ENCODE results near the gene SLC13A2. TPM values are rescaled to one million over a fixed set of nuclear protein-coding genes. Genes with fewer than 3 reads are reported as not detected.

Gene SLC13A2
- total RNA-seq, 1 experiment from 2014 or later: not detected

- Histone ChIP-seq H3K4me3 (ENCODE audit: low read depth in 2 of 2, low read length in 2 of 2) (no peak overlapping the region), H3K4me1 (ENCODE audit: control insufficient read depth, insufficient read depth, low read length) (no peaks in the 10 kb centered on the region), H3K27me3 (ENCODE audit: control insufficient read depth, insufficient read depth, low read length) (no peaks in the 10 kb centered on the region; the same call in 1 of the 2 replicates), H3K27ac (ENCODE audit: low read length) (no peak overlapping the region), H3K36me3 (ENCODE audit: control insufficient read depth, insufficient read depth, low read length) (no peaks in the 10 kb centered on the region), H3K9me3 (ENCODE audit: control insufficient read depth, insufficient read depth, low read depth, low read length) (no peaks in the 10 kb centered on the region)
- ATAC-seq (no peak), DNase-seq (ENCODE audit: low read depth, low spot score) (no peak)
- in situ Hi-C loops (cut with HindIII; ENCODE audit: low pct_unique_long_range_greater_than_20kb, low sequenced_read_pairs): no loop called here
- intact Hi-C loops (cut with micrococcal nuclease; ENCODE audit: unreplicated experiment): no loop called here
- no TSS peak for BruUV-seq (replicated peaks)
- POLR2A ChIA-PET: no interaction called here
- CTCF ChIA-PET: interaction anchor here (0.6 kb wide), 1 partner anchor 146 kb away, joined by 8 read pairs; no protein-coding TSS in a partner anchor
- TF ChIP-seq, protein P1, sequence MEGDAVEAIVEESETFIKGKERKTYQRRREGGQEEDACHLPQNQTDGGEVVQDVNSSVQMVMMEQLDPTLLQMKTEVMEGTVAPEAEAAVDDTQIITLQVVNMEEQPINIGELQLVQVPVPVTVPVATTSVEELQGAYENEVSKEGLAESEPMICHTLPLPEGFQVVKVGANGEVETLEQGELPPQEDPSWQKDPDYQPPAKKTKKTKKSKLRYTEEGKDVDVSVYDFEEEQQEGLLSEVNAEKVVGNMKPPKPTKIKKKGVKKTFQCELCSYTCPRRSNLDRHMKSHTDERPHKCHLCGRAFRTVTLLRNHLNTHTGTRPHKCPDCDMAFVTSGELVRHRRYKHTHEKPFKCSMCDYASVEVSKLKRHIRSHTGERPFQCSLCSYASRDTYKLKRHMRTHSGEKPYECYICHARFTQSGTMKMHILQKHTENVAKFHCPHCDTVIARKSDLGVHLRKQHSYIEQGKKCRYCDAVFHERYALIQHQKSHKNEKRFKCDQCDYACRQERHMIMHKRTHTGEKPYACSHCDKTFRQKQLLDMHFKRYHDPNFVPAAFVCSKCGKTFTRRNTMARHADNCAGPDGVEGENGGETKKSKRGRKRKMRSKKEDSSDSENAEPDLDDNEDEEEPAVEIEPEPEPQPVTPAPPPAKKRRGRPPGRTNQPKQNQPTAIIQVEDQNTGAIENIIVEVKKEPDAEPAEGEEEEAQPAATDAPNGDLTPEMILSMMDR (IDR thresholded peaks at IDR 0.05): no peak
- no peak for TF ChIP-seq POLR2AphosphoS5 (IDR thresholded peaks at IDR 0.05; ENCODE audit: low read depth, low read length)
These were observed 58.9 kb downstream of the SLC13A2 start for GRCh38 chr17:28532050-28532960.

- BruUV-seq (replicated peaks): no TSS peak
- no peak overlapping the region for H3K4me3 ChIP-seq (ENCODE audit: low read depth in 2 of 2, low read length in 2 of 2)
- H3K27ac ChIP-seq (ENCODE audit: low read length): no peak overlapping the region
- ChIA-PET POLR2A (no interaction called here), CTCF (no interaction called here)
- DNase-seq (ENCODE audit: low read depth, low spot score) (no peak), ATAC-seq (no peak)
- TF ChIP-seq TCF7L2 (IDR thresholded peaks at IDR 0.05; ENCODE audit: low read depth, low read length) (no peak), SIN3A (IDR thresholded peaks at IDR 0.05; ENCODE audit: borderline replicate concordance, insufficient read depth, low read depth, low read length) (no peak), POLR2AphosphoS5 (IDR thresholded peaks at IDR 0.05; ENCODE audit: low read depth, low read length) (no peak)
- TF ChIP-seq, protein P2, sequence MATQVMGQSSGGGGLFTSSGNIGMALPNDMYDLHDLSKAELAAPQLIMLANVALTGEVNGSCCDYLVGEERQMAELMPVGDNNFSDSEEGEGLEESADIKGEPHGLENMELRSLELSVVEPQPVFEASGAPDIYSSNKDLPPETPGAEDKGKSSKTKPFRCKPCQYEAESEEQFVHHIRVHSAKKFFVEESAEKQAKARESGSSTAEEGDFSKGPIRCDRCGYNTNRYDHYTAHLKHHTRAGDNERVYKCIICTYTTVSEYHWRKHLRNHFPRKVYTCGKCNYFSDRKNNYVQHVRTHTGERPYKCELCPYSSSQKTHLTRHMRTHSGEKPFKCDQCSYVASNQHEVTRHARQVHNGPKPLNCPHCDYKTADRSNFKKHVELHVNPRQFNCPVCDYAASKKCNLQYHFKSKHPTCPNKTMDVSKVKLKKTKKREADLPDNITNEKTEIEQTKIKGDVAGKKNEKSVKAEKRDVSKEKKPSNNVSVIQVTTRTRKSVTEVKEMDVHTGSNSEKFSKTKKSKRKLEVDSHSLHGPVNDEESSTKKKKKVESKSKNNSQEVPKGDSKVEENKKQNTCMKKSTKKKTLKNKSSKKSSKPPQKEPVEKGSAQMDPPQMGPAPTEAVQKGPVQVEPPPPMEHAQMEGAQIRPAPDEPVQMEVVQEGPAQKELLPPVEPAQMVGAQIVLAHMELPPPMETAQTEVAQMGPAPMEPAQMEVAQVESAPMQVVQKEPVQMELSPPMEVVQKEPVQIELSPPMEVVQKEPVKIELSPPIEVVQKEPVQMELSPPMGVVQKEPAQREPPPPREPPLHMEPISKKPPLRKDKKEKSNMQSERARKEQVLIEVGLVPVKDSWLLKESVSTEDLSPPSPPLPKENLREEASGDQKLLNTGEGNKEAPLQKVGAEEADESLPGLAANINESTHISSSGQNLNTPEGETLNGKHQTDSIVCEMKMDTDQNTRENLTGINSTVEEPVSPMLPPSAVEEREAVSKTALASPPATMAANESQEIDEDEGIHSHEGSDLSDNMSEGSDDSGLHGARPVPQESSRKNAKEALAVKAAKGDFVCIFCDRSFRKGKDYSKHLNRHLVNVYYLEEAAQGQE (IDR thresholded peaks at IDR 0.05; ENCODE audit: insufficient read depth in 1 of 2, low read depth in 2 of 2, low read length in 1 of 2): no peak
- TF ChIP-seq, protein P1 (IDR thresholded peaks at IDR 0.05): no peak
- in situ Hi-C loops (cut with HindIII; ENCODE audit: low pct_unique_long_range_greater_than_20kb, low sequenced_read_pairs): no loop called here
- H3K36me3 ChIP-seq (ENCODE audit: control insufficient read depth, insufficient read depth, low read length): no peaks in the 10 kb centered on the region
- no peaks in the 10 kb centered on the region; the same call in 1 of the 2 replicates for H3K27me3 ChIP-seq (ENCODE audit: control insufficient read depth, insufficient read depth, low read length)
- intact Hi-C loops (cut with micrococcal nuclease; ENCODE audit: unreplicated experiment): no loop called here
- no peaks in the 10 kb centered on the region for H3K9me3 ChIP-seq (ENCODE audit: control insufficient read depth, insufficient read depth, low read depth, low read length)
- H3K4me1 ChIP-seq (ENCODE audit: control insufficient read depth, insufficient read depth, low read length): no peaks in the 10 kb centered on the region
These were observed 59.8 kb downstream of the SLC13A2 start for GRCh38 chr17:28533091-28533807.
